SK-N-SH (cell line): Measurements from ENCODE around the gene TAS2R13.

ENCODE experiments used
- EP300 ChIP-seq, 2 experiments: IDR thresholded peaks; 2 replicates each; pipeline versions ENCODE4 v1.4.0 to v1.6.1; 2012; ENCODE audit warnings: borderline replicate concordance in 1 of 2, low read depth in 1 of 2, low read length in 1 of 2
- NRF1 ChIP-seq: IDR thresholded peaks from 2 replicates; pipeline ENCODE4 v1.6.1; 2012; ENCODE audit warnings: low read depth, mild to moderate bottlenecking, low read length
- RCOR1 ChIP-seq: fragments of 150-350 bp; IDR thresholded peaks from 2 replicates; pipeline ENCODE4 v1.6.1; 2017; ENCODE audit warnings: antibody characterized with exemption, low read length
- RFX5 ChIP-seq: IDR thresholded peaks from 2 replicates; pipeline ENCODE4 v1.6.1; 2012; ENCODE audit warnings: mild to moderate bottlenecking, improper control_type of control experiment, low read length
- TF ChIP-seq, protein P1 (sequence below): fragments of 200-600 bp; sonication (generic); IDR thresholded peaks from 2 replicates; pipeline ENCODE4 v1.6.1; 2017; ENCODE audit warnings: antibody characterized with exemption, mild to moderate bottlenecking, moderate library complexity
- TF ChIP-seq, protein P2 (sequence below): IDR thresholded peaks from 2 replicates; pipeline ENCODE4; 2012
- TF ChIP-seq, protein P3 (sequence below): IDR thresholded peaks from 2 replicates; pipeline ENCODE4 v1.6.1; 2012; ENCODE audit warnings: mild to moderate bottlenecking, low read depth, low read length, moderate library complexity
- TF ChIP-seq, protein P4 (sequence below): fragments of 150-350 bp; IDR thresholded peaks from 2 replicates; pipeline ENCODE4 v1.6.1; 2016; ENCODE audit warnings: mild to moderate bottlenecking, low read depth, low read length
- TF ChIP-seq, protein P5 (sequence below): IDR thresholded peaks from 2 replicates; pipeline ENCODE4 v1.4.0; 2012; ENCODE audit warnings: low read depth, borderline replicate concordance
- TF ChIP-seq, protein P6 (sequence below): IDR thresholded peaks from 2 replicates; pipeline ENCODE4 v1.4.0; 2012; ENCODE audit warnings: low read depth

DNA sequence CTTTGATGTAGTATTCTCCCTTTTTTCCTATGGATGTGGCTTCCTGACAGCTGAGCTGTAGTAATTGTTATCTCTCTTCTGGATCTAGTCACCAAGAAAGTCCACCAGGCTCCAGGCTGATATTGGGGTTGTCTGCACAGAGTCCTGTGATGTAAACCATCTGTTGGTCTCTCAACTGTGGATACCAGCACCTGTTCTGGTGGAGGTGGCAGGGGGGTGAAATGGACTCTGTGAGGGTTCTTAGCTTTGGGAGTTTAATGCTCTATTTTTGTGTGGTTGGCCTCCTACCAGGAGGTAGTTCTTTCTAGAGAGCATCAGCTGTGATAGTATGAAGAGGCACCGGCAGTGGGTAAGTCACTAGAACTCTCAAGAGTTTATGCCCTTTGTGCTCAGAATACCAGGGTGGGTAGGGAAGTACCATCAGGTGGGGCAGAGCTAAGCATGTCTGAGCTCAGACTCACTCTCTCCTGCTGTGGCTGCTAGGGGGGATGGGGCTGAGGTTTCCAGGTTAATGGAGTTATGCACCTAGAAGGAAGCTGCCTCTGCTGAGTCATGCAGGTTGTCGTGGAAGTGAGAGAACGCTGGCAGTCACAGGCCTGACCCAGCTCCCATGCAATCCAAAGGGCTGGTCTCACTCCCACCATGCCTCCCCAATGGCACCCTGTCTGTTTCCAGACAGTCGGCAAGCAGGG lies 32.7 kb upstream of the TAS2R13 start:
- TF ChIP-seq, protein P1, sequence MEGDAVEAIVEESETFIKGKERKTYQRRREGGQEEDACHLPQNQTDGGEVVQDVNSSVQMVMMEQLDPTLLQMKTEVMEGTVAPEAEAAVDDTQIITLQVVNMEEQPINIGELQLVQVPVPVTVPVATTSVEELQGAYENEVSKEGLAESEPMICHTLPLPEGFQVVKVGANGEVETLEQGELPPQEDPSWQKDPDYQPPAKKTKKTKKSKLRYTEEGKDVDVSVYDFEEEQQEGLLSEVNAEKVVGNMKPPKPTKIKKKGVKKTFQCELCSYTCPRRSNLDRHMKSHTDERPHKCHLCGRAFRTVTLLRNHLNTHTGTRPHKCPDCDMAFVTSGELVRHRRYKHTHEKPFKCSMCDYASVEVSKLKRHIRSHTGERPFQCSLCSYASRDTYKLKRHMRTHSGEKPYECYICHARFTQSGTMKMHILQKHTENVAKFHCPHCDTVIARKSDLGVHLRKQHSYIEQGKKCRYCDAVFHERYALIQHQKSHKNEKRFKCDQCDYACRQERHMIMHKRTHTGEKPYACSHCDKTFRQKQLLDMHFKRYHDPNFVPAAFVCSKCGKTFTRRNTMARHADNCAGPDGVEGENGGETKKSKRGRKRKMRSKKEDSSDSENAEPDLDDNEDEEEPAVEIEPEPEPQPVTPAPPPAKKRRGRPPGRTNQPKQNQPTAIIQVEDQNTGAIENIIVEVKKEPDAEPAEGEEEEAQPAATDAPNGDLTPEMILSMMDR = no peak
- TF ChIP-seq NRF1 = no peak
- no peak for TF ChIP-seq RFX5
- TF ChIP-seq, protein P2, sequence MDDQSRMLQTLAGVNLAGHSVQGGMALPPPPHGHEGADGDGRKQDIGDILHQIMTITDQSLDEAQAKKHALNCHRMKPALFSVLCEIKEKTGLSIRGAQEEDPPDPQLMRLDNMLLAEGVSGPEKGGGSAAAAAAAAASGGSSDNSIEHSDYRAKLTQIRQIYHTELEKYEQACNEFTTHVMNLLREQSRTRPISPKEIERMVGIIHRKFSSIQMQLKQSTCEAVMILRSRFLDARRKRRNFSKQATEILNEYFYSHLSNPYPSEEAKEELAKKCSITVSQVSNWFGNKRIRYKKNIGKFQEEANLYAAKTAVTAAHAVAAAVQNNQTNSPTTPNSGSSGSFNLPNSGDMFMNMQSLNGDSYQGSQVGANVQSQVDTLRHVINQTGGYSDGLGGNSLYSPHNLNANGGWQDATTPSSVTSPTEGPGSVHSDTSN = no peak
- TF ChIP-seq, protein P3, sequence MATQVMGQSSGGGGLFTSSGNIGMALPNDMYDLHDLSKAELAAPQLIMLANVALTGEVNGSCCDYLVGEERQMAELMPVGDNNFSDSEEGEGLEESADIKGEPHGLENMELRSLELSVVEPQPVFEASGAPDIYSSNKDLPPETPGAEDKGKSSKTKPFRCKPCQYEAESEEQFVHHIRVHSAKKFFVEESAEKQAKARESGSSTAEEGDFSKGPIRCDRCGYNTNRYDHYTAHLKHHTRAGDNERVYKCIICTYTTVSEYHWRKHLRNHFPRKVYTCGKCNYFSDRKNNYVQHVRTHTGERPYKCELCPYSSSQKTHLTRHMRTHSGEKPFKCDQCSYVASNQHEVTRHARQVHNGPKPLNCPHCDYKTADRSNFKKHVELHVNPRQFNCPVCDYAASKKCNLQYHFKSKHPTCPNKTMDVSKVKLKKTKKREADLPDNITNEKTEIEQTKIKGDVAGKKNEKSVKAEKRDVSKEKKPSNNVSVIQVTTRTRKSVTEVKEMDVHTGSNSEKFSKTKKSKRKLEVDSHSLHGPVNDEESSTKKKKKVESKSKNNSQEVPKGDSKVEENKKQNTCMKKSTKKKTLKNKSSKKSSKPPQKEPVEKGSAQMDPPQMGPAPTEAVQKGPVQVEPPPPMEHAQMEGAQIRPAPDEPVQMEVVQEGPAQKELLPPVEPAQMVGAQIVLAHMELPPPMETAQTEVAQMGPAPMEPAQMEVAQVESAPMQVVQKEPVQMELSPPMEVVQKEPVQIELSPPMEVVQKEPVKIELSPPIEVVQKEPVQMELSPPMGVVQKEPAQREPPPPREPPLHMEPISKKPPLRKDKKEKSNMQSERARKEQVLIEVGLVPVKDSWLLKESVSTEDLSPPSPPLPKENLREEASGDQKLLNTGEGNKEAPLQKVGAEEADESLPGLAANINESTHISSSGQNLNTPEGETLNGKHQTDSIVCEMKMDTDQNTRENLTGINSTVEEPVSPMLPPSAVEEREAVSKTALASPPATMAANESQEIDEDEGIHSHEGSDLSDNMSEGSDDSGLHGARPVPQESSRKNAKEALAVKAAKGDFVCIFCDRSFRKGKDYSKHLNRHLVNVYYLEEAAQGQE = no peak
- no peak for TF ChIP-seq EP300 (IDR thresholded peaks at IDR 0.05; ENCODE audit: borderline replicate concordance in 1 of 2, low read depth in 1 of 2, low read length in 1 of 2)
- TF ChIP-seq, protein P4, sequence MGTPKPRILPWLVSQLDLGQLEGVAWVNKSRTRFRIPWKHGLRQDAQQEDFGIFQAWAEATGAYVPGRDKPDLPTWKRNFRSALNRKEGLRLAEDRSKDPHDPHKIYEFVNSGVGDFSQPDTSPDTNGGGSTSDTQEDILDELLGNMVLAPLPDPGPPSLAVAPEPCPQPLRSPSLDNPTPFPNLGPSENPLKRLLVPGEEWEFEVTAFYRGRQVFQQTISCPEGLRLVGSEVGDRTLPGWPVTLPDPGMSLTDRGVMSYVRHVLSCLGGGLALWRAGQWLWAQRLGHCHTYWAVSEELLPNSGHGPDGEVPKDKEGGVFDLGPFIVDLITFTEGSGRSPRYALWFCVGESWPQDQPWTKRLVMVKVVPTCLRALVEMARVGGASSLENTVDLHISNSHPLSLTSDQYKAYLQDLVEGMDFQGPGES = no peak
- TF ChIP-seq RCOR1 = no peak
- TF ChIP-seq, protein P5, sequence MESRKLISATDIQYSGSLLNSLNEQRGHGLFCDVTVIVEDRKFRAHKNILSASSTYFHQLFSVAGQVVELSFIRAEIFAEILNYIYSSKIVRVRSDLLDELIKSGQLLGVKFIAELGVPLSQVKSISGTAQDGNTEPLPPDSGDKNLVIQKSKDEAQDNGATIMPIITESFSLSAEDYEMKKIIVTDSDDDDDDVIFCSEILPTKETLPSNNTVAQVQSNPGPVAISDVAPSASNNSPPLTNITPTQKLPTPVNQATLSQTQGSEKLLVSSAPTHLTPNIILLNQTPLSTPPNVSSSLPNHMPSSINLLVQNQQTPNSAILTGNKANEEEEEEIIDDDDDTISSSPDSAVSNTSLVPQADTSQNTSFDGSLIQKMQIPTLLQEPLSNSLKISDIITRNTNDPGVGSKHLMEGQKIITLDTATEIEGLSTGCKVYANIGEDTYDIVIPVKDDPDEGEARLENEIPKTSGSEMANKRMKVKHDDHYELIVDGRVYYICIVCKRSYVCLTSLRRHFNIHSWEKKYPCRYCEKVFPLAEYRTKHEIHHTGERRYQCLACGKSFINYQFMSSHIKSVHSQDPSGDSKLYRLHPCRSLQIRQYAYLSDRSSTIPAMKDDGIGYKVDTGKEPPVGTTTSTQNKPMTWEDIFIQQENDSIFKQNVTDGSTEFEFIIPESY = no peak
- TF ChIP-seq, protein P6, sequence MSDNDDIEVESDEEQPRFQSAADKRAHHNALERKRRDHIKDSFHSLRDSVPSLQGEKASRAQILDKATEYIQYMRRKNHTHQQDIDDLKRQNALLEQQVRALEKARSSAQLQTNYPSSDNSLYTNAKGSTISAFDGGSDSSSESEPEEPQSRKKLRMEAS = no peak
